ENCODE results near the gene GSTP1. TPM values are rescaled to one million over a fixed set of nuclear protein-coding genes. Genes with fewer than 3 reads are reported as not detected.

Gene GSTP1
- polyA plus RNA-seq, 2 donors: 3,504 to 3,523 TPM

DNA sequence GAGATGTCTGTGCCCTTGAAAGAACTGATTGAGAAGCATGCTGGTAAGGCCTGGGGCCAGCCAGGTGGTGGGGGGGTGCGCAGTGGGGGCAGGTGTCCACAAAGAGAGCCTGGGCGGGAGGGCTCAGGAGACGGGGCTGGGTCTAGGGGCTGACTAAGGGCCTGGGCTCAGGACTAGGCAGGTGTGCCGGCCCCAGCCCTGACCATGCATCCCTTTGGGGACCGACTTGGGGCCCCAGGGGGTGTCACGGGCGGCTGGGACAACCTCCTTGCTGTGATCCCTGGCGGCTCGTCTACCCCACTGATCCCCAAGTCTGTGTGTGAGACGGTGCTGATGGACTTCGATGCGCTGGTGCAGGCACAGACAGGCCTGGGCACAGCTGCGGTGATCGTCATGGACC, 27.6 kb downstream of the GSTP1 start:
- H3K27me3 ChIP-seq (ENCODE audit: control insufficient read depth in 1 of 2, insufficient read depth in 2 of 2, low read length in 2 of 2): no peaks in the 10 kb centered on the region
- peaks cover 29 to 31% of the 10 kb centered on the region in 2 donors for H3K36me3 ChIP-seq (ENCODE audit: control insufficient read depth in 2 of 2, insufficient read depth in 2 of 2, low read length in 1 of 2)
- no peak overlapping the region for H3K4me3 ChIP-seq (ENCODE audit: low read depth in 1 of 2, low read length in 2 of 2)
- H3K9me3 ChIP-seq (ENCODE audit: control insufficient read depth in 2 of 2, insufficient read depth in 1 of 2, low read depth in 1 of 2, low read length in 1 of 2): no peaks in the 10 kb centered on the region
- H3K4me1 ChIP-seq (ENCODE audit: control insufficient read depth in 2 of 2, insufficient read depth in 2 of 2, low read length in 1 of 2): peaks cover 2 to 19% of the 10 kb centered on the region in 2 donors
- no peak overlapping the region for H3K27ac ChIP-seq (ENCODE audit: low read depth in 2 of 2, low read length in 1 of 2)
- 75 to 95% methylated on average over 12 to 14 of the region's 14 CpGs for WGBS, 2 donors

DNA sequence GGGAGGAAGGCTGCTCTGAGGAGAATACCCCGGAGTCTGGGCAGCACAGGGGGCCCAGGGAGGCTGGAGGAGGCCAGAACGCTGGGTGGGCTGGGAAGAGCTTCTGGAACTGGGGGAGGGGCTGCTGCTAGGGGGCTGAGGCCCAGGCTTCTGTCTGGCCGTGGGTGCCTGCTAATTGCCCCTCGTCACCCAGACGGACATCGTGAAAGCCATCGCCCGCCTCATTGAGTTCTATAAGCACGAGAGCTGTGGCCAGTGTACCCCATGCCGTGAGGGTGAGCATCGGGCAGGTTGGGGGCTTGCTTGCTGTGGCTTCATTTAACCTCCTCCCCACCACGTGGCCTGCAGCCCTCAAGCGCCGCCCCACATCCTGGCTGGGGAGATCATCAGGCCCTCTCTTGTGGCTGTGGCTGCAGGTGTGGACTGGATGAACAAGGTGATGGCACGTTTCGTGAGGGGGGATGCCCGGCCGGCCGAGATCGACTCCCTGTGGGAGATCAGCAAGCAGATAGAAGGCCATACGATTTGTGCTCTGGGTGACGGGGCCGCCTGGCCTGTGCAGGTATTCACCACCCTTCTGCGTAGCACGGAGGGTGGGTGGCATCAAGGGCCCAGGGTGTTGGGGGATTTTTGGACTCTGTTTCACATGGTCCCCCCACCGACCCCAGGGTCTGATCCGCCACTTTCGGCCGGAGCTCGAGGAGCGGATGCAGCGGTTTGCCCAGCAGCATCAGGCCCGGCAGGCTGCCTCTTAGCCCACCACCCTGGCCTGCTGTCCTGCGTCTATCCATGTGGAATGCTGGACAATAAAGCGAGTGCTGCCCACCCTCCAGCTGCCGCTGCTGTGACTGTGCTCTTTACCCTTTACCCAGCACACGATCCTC, 28.3 kb downstream of the GSTP1 start:
- peaks cover 29 to 31% of the 10 kb centered on the region in 2 donors for H3K36me3 ChIP-seq (ENCODE audit: control insufficient read depth in 2 of 2, insufficient read depth in 2 of 2, low read length in 1 of 2)
- no peaks in the 10 kb centered on the region for H3K27me3 ChIP-seq (ENCODE audit: control insufficient read depth in 1 of 2, insufficient read depth in 2 of 2, low read length in 2 of 2)
- no peak overlapping the region for H3K27ac ChIP-seq (ENCODE audit: low read depth in 2 of 2, low read length in 1 of 2)
- peaks cover 2 to 20% of the 10 kb centered on the region in 2 donors for H3K4me1 ChIP-seq (ENCODE audit: control insufficient read depth in 2 of 2, insufficient read depth in 2 of 2, low read length in 1 of 2)
- H3K9me3 ChIP-seq (ENCODE audit: control insufficient read depth in 2 of 2, insufficient read depth in 1 of 2, low read depth in 1 of 2, low read length in 1 of 2): no peaks in the 10 kb centered on the region
- H3K4me3 ChIP-seq (ENCODE audit: low read depth in 1 of 2, low read length in 2 of 2): no peak overlapping the region
- WGBS, 2 donors: 90% methylated on average over 37 of the region's 37 CpGs

DNA sequence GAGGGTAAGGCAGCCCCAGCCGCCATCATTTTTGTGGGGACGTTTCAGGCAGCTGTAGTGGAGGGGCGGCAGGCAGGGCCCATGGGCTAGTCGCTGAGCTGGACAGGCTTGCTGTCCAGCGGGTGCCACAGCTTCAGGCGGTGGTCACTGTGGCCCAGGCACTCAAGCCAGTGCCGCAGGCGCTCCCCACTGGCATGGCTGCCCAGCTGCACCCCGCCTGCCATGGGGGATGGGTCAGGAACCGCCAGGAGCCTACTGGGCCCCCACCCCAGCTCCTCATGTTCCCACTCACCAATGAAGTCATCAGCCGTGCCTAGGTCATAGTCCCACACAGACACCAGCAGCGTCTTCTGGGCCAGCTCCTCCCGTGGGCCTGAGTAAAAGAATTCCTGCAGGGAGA, 29.1 kb downstream of the GSTP1 start:
- peak overlapping the region in 1 of 2 donors; percentile 17 for H3K27ac ChIP-seq (ENCODE audit: low read depth in 2 of 2, low read length in 1 of 2)
- 88 to 93% methylated on average over 13 of the region's 13 CpGs for WGBS, 2 donors
- no peaks in the 10 kb centered on the region for H3K27me3 ChIP-seq (ENCODE audit: control insufficient read depth in 1 of 2, insufficient read depth in 2 of 2, low read length in 2 of 2)
- H3K4me3 ChIP-seq (ENCODE audit: low read depth in 1 of 2, low read length in 2 of 2): no peak overlapping the region
- H3K4me1 ChIP-seq (ENCODE audit: control insufficient read depth in 2 of 2, insufficient read depth in 2 of 2, low read length in 1 of 2): peaks cover 0 to 20% of the 10 kb centered on the region in 2 donors
- H3K36me3 ChIP-seq (ENCODE audit: control insufficient read depth in 2 of 2, insufficient read depth in 2 of 2, low read length in 1 of 2): peaks cover 29 to 31% of the 10 kb centered on the region in 2 donors
- H3K9me3 ChIP-seq (ENCODE audit: control insufficient read depth in 2 of 2, insufficient read depth in 1 of 2, low read depth in 1 of 2, low read length in 1 of 2): no peaks in the 10 kb centered on the region

DNA sequence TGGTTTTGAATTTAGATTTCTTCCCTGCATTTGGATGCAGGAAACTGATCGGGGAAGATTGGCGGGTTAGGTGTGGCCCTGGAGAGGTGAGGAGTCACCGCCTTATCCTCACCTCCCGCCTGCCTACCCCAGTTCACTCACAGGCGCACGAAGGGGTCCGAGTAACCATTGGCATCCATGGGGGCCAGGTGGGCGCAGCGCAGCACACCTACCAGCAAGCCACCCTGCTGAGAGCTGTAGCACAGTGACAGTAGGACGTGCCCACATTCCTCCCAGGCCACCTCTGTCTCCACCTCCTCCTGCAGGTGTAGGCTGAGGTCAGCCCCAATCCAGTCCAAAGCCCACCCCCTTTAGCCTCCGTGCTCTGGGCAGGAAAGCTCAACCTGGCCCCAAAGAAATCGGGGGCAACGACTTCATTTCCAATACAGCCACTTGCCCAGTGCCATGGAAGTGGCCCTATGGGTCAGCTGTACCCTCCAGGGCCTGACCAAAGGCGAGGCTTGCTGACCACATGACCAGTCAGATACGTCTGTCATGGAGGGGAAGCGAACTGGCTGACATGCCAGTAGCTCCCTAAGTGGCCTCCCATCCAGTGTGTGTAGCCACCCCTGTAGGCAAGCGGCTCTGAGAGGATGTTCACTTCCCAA, 29.8 kb downstream of the GSTP1 start:
- H3K9me3 ChIP-seq (ENCODE audit: control insufficient read depth in 2 of 2, insufficient read depth in 1 of 2, low read depth in 1 of 2, low read length in 1 of 2): no peaks in the 10 kb centered on the region
- H3K27me3 ChIP-seq (ENCODE audit: control insufficient read depth in 1 of 2, insufficient read depth in 2 of 2, low read length in 2 of 2): no peaks in the 10 kb centered on the region
- H3K4me3 ChIP-seq (ENCODE audit: low read depth in 1 of 2, low read length in 2 of 2): no peak overlapping the region
- WGBS, 2 donors: 77 to 79% methylated on average over 17 of the region's 17 CpGs
- H3K27ac ChIP-seq (ENCODE audit: low read depth in 2 of 2, low read length in 1 of 2): peak overlapping the region; percentile 70 to 71
- H3K36me3 ChIP-seq (ENCODE audit: control insufficient read depth in 2 of 2, insufficient read depth in 2 of 2, low read length in 1 of 2): peaks cover 29 to 31% of the 10 kb centered on the region in 2 donors
- peaks cover 0 to 18% of the 10 kb centered on the region in 2 donors for H3K4me1 ChIP-seq (ENCODE audit: control insufficient read depth in 2 of 2, insufficient read depth in 2 of 2, low read length in 1 of 2)

DNA sequence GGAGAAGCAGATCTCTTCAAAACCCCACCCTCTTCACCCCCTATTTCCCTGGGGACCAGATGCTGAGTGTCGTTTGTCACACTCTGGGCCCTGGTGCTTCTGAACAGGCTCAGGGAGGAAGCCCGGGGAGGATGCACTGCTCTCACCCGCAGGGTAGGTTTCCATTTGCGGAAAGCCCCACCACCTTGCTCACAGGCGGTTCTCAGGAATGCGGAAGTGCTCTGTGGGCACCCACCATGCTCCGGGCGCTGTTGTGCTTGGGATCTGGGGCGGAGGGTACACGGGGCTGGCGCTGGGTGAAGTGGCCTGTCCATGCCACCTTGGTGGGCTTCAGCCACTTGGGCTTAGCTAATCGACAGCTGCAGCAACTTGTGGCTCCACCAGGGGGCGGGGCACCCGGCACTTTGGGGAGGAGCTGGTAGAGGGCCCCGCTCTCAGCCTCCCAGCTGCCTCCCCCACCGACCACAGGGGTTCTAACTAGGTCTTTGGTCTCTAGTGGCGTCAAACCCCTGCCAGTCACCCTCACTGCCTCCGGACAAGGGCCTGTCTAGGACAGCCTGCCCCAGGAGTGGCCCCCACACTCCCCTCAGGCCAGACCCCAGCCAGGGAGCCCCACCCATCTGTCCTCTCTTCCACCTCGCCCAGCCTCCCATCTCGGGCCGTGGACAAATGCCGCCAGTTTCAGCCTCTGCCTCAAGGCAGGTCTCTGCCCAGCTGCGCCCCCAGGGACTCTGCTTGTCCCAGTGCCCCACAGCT, 30.5 kb downstream of the GSTP1 start:
- Histone ChIP-seq H3K36me3 (ENCODE audit: control insufficient read depth in 2 of 2, insufficient read depth in 2 of 2, low read length in 1 of 2) (peaks cover 29% of the 10 kb centered on the region in 2 donors), H3K9me3 (ENCODE audit: control insufficient read depth in 2 of 2, insufficient read depth in 1 of 2, low read depth in 1 of 2, low read length in 1 of 2) (no peaks in the 10 kb centered on the region), H3K4me1 (ENCODE audit: control insufficient read depth in 2 of 2, insufficient read depth in 2 of 2, low read length in 1 of 2) (peaks cover 0 to 18% of the 10 kb centered on the region in 2 donors), H3K4me3 (ENCODE audit: low read depth in 1 of 2, low read length in 2 of 2) (peak overlapping the region; percentile 26 to 45), H3K27ac (ENCODE audit: low read depth in 2 of 2, low read length in 1 of 2) (peak overlapping the region; percentile 70 to 71), H3K27me3 (ENCODE audit: control insufficient read depth in 1 of 2, insufficient read depth in 2 of 2, low read length in 2 of 2) (no peaks in the 10 kb centered on the region)
- 10 to 14% methylated on average over 23 of the region's 23 CpGs for WGBS, 2 donors

DNA sequence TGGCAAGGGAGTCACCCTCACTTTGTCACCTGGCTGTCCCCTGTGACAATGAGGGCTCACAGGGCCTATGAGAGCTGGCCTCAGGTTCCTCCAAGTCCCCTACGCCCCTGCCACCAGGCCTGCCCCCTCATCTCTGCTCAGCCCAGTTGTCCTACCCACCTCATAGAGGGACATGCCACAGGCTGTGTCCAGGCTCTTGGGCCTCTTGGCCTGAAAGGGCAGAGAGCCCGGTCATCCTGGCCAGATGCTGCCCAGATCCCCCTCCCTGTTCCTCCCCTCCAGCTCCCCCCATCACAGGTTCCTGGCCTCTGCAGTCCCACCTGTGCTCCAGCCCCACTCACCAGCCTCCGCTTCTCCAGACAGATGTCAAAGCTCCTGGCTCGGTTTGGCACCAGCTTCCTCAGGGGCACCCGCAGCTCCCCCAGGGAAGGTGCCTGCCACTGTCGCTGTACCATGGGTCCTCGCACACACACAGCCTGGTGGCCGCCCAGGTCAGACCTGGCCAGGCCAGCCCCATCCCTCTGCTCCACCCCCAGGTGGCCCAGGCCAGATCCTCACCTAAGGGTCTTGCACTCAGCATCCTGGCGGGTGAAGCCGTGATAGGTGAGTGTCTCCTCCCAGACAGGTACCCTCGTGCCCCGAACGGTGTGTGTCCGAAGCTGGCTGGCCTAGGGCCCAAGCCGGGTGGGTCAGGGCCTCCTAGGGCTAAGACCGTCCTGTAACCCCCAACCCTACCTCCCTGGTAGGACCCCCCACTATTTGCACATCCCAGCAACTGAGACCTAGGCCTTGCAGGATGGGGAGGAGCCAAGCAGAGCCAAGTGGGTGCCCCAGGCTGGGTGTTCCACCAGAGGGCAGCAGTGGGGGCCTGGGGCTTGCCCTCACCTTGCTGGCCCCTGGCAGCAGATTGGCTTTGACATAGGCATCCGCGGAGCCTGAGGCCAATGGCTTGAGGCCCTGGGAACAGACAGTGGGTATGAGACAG, 31.4 kb downstream of the GSTP1 start:
- Histone ChIP-seq H3K4me3 (ENCODE audit: low read depth in 1 of 2, low read length in 2 of 2) (no peak overlapping the region), H3K4me1 (ENCODE audit: control insufficient read depth in 2 of 2, insufficient read depth in 2 of 2, low read length in 1 of 2) (peaks cover 0 to 18% of the 10 kb centered on the region in 2 donors), H3K27ac (ENCODE audit: low read depth in 2 of 2, low read length in 1 of 2) (peak overlapping the region in 1 of 2 donors; percentile 71), H3K27me3 (ENCODE audit: control insufficient read depth in 1 of 2, insufficient read depth in 2 of 2, low read length in 2 of 2) (no peaks in the 10 kb centered on the region), H3K36me3 (ENCODE audit: control insufficient read depth in 2 of 2, insufficient read depth in 2 of 2, low read length in 1 of 2) (peaks cover 25% of the 10 kb centered on the region in 2 donors), H3K9me3 (ENCODE audit: control insufficient read depth in 2 of 2, insufficient read depth in 1 of 2, low read depth in 1 of 2, low read length in 1 of 2) (no peaks in the 10 kb centered on the region)
- WGBS, 2 donors: 82 to 85% methylated on average over 18 of the region's 18 CpGs

DNA sequence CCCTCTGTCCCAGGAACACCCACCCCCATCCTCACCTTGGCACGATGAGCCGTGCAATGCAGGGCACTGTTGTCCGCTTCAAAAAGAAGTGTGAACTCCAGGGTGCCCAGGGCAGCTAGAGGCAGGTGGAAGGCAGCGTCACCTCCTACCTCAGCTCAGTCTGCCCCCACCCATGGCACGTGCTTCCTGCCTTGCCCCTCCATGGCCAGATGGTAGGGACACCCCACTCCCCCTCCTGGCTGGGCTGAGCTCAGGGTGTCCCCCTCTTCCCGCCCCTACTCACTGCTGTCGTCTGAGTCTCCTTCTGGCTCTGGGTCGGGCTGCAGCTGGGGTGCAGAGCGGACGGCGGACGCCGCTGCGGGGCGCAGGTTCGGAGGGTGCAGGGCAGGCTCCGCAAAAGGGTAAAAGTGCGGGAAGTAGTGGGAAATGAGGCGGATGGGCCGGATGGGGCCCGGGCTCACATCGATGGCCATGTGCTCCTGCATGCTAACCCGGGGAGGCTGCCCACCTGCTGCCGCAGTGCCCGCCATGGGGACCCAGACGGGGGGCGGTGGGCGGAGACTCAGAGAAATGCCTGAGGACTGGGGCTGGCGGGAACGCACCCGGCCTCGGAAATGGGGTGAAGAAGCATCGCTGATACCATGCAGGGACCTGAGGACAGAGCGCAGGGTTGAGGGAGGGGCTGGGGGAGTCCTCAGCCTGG, 32.3 kb downstream of the GSTP1 start:
- Histone ChIP-seq H3K36me3 (ENCODE audit: control insufficient read depth in 2 of 2, insufficient read depth in 2 of 2, low read length in 1 of 2) (peaks cover 18% of the 10 kb centered on the region in 2 donors), H3K4me3 (ENCODE audit: low read depth in 1 of 2, low read length in 2 of 2) (no peak overlapping the region), H3K9me3 (ENCODE audit: control insufficient read depth in 2 of 2, insufficient read depth in 1 of 2, low read depth in 1 of 2, low read length in 1 of 2) (no peaks in the 10 kb centered on the region), H3K27ac (ENCODE audit: low read depth in 2 of 2, low read length in 1 of 2) (no peak overlapping the region), H3K27me3 (ENCODE audit: control insufficient read depth in 1 of 2, insufficient read depth in 2 of 2, low read length in 2 of 2) (no peaks in the 10 kb centered on the region), H3K4me1 (ENCODE audit: control insufficient read depth in 2 of 2, insufficient read depth in 2 of 2, low read length in 1 of 2) (peaks cover 0 to 18% of the 10 kb centered on the region in 2 donors)
- WGBS, 2 donors: 29 to 33% methylated on average over 27 to 34 of the region's 34 CpGs

DNA sequence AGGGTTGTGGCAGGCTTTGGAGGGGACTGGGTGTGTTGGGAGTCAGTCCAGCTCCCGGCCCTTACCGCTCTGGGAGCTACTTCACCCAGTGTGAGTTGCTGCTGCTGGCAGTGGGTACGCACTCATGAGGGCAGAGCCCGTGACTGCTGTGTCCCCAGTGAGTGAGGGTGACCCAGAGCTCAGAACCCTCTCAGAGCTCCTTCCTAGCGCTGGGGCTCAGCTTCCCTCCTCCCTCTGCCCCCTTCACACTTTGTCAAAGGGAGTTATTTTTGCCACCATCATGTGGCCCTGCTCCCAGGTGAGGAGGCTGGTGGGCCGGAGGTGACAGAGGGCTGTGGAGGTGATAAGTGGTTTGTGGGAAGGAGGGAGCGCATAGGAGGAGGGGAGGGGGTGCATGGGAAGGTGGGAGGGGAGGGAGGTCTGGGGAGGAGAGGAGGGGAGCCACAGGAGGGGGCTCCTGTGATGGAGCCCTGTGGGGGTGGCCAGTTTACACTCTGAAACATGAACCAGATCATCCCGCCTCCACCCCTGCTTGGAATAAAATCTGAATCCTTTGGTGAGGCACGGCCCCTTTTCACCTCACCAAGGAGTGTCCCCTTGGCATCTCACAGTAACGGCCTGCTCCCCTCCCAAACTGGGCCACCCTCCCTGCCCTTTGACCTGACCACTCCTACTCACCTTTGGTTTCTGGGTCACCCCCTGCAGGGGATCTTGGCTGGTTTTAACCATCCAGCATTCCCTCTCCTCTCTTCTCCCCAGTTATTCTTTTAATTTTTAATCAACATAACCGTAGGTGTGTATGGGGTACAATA, 33.0 kb downstream of the GSTP1 start:
- no peak overlapping the region for H3K4me3 ChIP-seq (ENCODE audit: low read depth in 1 of 2, low read length in 2 of 2)
- WGBS, 2 donors: 39 to 46% methylated on average over 9 to 11 of the region's 11 CpGs
- H3K36me3 ChIP-seq (ENCODE audit: control insufficient read depth in 2 of 2, insufficient read depth in 2 of 2, low read length in 1 of 2): peaks cover 10 to 11% of the 10 kb centered on the region in 2 donors
- H3K27me3 ChIP-seq (ENCODE audit: control insufficient read depth in 1 of 2, insufficient read depth in 2 of 2, low read length in 2 of 2): no peaks in the 10 kb centered on the region
- no peak overlapping the region for H3K27ac ChIP-seq (ENCODE audit: low read depth in 2 of 2, low read length in 1 of 2)
- no peaks in the 10 kb centered on the region for H3K9me3 ChIP-seq (ENCODE audit: control insufficient read depth in 2 of 2, insufficient read depth in 1 of 2, low read depth in 1 of 2, low read length in 1 of 2)
- H3K4me1 ChIP-seq (ENCODE audit: control insufficient read depth in 2 of 2, insufficient read depth in 2 of 2, low read length in 1 of 2): peaks cover 0 to 18% of the 10 kb centered on the region in 2 donors
